Brain pericyte (primary cell): Measurements from ENCODE around the gene NDC80.
"Not testable (repeated sequence)": the region's sequence is repeated elsewhere in the genome, so short reads cannot be mapped to it uniquely, and the experiment has no call there.

Experiments
- DNase-seq: peaks from one replicate; pipeline ENCODE4 v3.0.0-alpha.2; 2012; ENCODE audit warnings: low read depth, low spot score

NDC80 gene

DNA sequence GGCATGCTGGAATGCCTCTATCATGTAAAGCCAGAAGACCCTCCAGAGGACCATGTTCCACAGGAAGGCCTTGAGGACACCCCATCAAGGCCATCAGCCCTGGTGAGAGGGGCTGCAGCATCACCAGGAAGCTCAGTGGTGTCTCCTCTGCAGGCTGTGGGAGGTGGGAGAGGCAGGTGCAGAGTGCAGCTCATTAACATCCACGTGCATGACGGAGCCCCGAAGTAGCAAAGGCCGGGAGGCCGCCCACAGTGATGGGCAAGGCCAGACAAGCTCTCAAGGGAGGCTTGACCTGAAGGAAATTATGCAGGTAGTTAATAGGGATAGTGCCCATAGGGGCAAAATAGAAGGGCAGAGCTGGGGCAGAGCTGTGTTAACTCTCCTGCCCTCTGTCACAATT, 53.9 kb downstream of the NDC80 start:
- no peak for DNase-seq

DNA sequence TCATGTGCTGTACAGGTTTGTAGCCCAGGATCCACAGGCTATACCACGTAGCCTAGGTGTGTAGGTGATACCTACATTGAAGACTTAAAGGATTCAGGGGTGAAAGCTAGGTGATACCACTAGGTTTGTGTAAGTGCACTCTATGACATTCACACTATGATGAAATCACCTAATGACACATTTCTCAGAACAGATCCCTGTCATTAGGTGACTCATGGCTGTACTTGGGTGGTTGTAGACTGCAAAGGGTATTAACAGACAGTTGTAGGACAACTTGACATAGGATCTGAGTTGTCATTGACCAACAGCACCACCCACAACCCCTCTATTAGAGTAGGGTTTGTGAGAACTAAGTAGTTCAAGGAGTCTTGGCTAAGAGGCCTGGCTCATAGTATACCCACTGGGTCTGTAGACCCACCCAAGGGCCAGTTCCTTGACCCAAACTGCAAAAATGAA, 56.5 kb downstream of the NDC80 start:
- no peak for DNase-seq

DNA sequence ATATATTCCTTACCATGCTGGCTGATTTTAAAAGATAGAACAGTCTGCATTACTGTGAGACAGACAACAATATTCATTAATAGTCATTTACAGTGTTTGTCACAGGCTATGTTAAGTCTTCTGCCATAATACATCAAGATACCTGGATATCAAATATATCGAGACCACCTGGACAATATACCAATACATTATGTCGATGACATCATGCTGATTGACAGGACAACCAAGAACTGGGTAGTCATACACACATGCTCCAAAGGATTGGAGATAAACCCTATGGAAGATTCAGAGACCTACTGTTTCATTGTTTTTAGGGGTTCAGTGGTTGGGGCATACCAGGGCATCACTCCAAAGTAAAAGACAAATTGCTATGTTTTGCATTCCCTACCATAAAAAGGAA, 57.6 kb downstream of the NDC80 start:
- DNase-seq = no peak

DNA sequence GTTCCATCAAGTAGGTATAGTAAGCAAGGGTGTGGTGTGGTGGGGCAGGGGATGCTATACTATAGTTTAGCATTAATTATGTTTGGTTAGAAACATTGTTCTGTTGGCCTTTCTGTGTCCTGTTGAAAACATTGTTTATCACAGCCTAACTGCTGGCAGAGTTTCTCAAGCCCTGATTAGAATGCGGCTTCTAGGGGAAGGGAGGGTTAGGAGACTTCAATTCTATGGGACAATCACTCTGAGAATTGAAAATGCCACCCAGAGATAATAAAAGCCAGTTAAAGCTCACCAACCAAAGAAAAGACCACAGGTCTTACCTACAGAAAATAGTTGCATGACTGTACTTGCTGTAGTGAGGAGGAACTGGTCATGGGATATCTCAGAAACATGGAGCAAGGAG, 64.2 kb downstream of the NDC80 start:
- DNase-seq = no peak

DNA sequence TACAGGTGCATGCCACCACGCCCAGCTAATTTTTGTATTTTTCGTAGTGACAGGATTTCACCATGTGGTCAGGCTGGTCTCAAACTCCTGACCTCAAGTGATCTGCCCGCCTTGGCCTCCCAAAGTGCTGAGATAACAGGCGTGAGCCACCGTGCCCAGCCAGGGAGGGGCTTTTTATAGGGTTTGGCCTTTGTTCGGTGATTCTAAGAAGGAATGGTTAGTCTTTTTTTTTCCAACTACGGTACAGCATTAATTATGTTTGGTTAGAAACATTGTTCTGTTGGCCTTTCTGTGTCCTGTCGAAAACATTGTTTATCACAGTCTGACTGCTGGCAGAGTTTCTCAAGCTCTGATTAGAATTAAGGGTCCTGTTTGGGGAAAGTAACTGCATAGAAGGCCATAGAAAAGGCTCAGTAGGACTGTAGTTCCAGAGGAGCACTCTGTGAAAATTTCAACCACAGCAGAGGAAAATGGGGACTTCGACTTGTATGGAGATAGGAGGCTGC, 64.8 kb downstream of the NDC80 start:
- no peak for DNase-seq

DNA sequence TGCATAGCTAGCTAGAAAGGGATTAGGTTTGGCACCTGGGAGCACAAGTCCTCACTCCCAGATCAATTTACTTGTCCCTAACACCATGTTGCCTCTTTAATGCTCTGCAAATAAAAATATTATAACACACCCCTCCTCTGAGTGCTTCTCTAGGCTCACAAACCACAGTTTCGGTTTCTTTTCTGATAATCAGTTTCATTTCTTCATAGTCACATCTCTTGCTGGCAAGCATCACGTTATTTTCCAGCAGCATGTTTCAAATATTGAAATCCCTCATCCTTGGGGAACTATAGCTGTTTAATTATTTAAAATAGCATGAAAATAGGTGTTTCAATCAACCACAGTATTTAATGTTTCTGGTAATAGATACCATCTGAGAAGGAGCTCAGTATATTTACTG, 70.3 kb downstream of the NDC80 start:
- DNase-seq = no peak

DNA sequence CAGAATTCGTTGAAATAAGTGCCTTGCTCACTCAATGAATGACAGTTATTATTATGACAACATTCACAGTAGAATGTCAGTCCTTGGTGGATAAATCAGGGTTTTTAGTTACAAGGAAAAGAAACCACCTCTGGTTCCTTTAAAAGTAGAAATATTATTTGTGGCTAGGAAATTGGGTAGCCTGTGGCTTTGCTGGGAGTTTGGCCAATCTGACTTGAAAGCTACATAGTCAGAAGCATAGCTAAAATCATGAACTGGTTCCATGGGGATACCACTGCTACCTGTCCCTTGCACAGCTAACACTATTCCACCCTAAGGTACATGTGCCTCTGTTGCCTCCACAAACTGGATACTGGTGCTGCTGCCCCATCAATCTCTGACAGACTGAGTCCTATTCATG, 71.4 kb downstream of the NDC80 start:
- DNase-seq = no peak

DNA sequence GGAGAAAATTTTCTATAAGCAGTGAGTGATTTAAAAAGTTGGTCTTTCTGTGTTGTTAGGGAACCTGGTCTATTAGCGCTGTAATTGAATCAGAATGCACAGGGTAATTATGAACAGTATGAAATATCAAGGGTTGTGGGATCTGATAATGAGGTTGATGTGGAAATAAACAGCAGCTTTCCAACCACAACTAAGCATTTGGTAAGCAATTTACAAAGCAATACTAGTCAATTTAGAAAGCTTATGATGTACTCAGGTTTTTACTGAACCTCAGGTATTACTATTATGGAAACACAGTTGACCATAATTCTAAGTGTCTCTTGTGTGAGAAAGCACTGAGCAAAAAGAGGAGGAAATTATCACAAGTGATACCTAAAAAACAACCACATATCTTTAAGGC, 73.2 kb downstream of the NDC80 start:
- DNase-seq = no peak

DNA sequence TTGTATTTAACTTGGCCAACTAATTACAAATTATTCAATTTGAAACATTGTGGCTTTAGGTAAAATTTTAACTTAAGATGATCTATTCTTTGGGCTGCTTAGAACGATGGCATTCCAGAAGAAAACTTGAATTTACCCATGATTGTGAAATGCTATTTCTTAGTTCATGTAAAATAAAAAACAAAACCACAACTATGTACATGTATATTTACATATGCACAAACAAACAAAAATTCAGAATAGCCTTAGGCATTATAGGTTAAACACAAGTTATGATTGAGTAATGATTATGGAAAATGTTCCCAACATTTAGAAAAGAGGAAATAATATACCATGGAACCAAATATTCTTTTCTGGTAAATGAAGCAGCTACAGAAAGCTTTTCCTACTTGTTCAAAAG, 80.6 kb downstream of the NDC80 start:
- DNase-seq = no peak

DNA sequence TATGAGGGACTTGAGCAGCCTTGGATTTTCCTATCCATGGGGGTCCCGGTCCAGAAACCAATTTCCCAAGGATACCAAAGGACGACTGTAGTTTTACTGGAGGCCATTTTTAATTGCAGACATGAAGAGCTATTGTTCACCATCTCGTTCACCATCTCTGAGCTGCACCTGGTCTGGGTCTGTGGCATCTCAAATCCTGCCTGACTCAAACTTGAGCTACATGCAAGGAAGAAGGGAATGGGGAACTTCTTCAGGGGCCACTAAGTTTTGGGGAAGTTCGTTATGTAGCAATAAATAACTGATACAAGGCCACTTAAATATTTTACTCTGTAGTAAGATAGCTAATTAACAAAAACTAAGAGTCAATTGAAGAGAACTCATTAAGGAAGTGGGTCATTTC, 82.1 kb downstream of the NDC80 start:
- no peak for DNase-seq

DNA sequence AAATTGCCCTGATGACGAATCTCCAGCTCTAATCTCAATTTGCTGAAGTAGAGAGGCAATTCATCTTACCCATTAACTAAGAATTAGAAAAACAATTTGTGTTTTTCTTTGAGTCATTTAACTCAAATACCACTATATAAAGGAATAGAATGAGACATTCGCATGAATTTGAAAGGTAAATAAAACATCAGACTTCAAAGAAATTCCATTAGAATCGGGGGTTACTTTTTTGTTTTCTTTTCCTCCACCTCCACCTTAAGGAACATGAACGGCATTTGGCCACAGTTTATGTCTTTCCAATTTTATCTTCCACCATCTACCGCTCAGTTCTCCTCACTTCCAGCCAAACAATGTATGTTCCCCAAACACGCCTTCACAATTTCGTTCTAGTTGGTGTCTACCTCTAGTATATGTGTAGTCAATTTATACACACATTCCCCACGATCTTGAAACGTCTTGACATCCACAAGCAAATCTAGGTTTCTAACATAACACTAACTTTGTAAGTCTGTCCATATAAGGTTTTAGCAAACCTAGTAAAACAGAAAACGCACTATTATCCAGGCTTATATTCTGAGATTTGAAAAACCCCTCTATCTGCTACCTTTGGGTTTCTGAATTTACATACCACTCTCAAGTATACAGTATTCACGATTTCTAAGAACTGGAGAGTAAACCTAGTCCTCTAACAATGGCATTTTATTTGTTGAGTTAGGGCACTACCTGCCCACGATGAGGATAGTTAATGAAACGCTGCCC, 83.0 kb downstream of the NDC80 start:
- no peak for DNase-seq

DNA sequence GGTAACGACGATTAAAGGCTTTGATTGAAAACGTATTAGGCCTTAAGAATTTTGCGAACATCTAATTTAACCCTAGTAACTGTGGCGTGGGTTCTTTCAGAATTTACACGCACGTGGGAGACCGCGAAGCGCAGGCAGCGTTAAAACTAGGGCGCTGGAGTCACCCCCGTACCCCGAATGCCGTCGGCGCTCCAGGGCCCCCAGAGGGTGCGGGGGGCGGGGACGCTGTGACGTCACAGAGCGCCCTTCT, 83.5 kb downstream of the NDC80 start:
- no peak for DNase-seq

DNA sequence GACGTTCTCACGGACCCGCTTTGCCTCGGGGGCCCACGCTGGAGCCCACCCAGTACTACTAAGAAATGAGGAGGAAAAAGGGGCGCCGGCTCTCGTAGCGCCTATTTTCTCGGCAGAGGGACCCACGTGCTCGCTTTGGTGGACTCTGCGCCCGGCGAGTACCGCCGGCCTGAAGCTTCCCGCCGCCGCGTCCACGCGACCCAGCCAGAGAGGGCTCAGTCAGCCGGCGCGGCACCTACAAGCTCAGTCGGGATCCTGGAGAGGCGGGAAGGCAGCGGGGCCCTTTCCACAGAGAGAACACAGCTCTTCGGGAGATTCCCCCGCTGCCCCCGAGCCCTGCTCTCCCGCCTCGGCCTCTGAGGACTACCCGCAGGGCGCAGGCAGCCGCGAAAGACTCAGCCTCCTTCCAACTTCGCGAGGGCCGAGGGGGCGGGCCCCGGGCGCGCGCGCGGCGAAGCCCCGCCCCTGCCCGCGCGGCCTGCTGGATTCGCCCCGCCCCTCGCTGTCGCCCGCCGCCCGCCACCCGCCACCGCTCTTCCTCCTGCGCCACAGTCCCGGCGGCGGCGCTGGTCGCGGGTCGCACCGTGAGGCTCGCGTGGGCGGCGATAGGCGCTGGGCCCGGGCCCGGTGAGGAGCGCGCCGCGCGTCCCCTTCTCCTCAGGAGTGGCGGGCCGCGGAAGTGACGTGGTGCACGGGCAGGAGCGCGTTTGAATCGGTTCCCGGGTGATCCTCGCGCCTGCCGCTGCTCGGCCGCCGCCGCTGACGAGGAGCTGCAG, 84.0 kb downstream of the NDC80 start, which contains the start of gene SMCHD1:
SMCHD1 (plus strand) TSS at position 549 of the 776 bp plus-strand sequence. CDS start 350 bp downstream, outside the sequence.
- no peak for DNase-seq

DNA sequence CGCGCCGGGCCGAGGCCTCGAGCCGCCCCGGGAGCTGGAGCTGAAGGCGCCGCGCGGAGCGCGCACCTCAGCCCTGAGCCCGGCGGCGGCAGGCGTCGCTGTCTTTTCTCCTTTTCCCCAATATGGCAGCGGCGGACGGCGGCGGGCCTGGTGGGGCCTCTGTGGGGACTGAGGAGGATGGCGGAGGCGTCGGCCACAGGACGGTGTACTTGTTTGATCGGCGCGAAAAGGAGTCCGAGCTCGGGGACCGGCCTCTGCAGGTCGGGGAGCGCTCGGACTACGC, 84.5 kb downstream of the NDC80 start:
- no peak for DNase-seq

DNA sequence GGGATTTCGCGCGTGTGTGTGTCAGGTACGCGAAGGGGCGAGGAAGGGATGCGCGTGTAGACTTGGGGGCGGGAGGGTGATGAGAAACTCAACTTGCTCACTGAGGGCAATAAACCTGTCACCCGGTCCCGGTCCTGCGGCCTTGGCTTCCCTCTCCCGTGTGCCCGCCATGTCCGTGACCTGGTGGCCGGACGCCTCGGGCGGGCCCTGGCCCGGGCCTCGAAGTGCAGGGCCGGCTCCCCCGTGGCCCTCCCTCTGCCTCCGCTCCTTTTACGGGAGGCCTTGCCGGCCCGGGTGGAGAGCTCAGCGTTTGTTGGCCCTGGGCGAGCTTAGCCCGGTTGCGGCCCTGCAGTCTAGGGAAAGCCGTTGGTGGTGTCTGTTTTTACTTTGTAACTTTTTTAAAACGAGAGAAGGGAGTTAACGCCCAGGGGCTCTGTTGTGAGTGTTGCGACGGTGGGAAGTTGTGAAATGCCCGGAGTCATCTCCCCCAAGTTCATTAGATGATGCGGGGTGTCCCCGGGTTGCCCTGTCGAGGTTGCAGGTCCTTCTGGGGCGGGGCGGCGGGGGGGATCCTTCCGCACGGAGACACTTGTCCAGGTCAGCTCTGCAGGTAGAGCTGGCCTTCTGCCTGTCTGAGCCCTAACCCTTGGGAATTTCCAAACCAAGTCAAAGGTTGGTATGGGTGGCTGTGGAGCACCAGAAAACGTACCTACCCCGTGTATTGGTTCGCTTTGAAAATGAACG, 85.1 kb downstream of the NDC80 start:
- DNase-seq = no peak

DNA sequence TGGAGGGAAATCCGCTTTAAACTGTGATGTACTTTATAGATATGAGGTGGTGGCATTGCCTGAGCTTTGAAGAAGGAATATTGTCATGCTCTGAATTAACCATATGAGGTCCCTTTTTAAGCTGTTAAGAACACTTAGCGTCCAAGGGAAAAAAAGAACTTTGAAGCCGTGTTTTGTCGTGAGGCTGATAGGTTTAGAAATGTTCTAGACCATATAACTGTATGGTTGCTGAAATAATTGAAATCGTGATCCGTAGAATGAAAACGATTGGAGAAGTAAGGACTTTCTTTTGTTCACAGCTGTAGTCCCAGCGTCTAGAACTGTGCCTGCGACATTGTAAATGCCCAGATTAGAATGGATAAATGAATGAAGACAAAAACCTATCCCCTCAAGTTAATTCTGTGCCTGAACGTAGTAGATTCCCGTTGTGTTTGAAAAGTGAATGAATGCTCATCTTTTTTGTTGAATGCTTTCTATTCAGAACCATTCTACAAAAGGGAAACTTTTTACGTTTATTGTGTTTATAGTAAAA, 85.7 kb downstream of the NDC80 start:
- no peak for DNase-seq

DNA sequence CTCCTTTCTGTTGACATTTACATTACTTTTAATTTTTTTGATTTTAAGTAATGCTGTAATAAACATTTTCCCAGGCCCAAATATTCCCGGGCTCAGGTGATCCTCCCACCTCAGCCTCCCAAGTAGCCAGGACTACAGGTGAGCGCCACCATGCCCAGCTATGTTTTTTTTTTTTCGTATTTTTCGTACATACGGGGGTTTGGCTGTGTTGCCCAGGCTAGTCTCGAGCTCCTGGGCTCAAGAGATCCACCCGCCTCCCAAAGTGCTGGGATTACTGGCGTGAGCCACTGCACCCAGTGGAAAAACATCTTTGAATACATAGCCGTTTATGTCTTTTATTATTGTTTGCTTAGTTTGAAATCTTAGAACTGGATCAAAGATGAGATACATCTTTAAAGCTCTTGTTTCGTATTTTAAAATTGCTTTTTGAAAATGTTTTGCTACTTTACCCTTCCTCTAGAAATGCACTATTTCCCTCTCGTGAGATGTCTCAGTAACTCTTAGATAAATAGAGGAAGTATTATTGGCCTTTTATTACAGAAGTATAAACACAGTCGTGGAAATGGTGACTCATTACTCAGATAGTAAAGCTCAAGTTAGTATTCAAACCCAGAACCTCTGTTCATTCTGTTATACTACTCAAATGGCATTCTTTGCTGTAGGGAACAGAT, 86.6 kb downstream of the NDC80 start:
- DNase-seq = no peak

DNA sequence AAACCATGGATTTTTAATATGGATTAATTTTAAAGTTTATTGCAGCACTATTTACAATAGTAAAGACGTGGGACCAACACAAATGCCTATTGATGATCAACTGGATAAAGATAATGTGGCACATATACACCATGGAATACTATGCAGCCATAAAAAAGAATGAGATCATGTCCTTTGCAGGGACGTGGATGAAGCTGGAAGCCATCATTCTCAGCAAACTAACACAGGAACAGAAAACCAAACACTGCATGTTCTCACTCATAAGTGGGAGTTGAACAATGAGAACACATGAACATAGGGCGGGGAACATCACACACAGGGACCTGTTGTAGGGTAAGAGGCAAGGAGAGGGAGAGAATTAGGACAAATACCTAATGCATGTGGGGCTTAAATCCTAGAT, 89.5 kb downstream of the NDC80 start:
- DNase-seq = not testable (repeated sequence)

DNA sequence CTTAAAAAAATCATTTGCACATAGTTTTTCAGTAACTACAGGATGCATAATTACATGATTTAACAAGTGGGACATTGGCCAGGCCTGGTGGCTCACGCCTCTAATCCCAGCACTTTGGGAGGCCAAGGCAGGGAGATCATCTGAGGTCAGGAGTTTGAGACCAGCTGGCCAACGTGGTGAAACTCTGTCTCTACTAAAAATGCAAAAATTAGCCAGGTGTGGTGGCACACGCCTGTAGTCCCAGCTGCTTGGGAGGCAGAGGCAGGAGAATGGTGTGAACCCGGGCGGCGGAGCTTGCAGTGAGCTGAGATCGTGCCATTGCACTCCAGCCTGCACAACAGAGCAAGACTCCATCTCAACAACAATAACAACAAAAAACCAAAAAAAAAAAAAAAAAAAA, 90.9 kb downstream of the NDC80 start:
- DNase-seq = not testable (repeated sequence)

DNA sequence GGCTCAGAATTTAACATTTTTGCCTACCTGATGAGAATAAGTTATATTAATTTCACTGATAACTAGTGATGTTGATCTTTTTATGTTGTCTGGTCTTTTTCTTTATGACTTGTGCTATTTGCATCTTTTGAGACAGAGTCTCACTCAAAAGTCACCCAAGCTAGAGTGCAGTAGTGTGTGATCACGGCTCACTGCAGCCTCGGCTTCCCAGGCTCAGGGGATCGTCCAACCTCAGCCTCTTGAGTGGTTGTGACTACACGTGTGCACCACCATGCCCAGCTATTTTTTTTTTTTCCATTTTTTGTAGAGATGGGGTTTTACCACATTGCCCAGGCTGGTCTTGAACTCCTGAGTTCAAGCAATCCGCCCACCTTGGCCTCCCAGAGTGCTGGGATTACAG, 91.6 kb downstream of the NDC80 start:
- no peak for DNase-seq
